Adipocyte (in vitro differentiated cells): ENCODE results near the gene MYO16.

ENCODE experiments used
- DNase-seq: peaks from one replicate; pipeline ENCODE4 v3.0.0-alpha.2; 2015; ENCODE audit warnings: low read depth
- H3K27me3 ChIP-seq: replicated peaks from 2 replicates; pipeline ENCODE4 v1.7.0; 2013; ENCODE audit warnings: mild to moderate bottlenecking, low read length, moderate library complexity; ENCODE audit not compliant: control insufficient read depth, insufficient read depth
- H3K36me3 ChIP-seq: 2 replicates; pipeline ENCODE4 v1.7.0; 2013; ENCODE audit warnings: low read length, mild to moderate bottlenecking, moderate library complexity; ENCODE audit not compliant: control insufficient read depth, insufficient read depth, severe bottlenecking
- H3K4me1 ChIP-seq: 2 replicates; pipeline ENCODE4 v1.7.0; 2013; ENCODE audit warnings: mild to moderate bottlenecking, low read length, moderate library complexity; ENCODE audit not compliant: control insufficient read depth, insufficient read depth
- H3K4me3 ChIP-seq: 2 replicates; pipeline ENCODE4 v1.7.0; 2013; ENCODE audit warnings: mild to moderate bottlenecking, low read length, moderate library complexity
- H3K9ac ChIP-seq: 2 replicates; pipeline ENCODE4 v1.7.0; 2013; ENCODE audit warnings: mild to moderate bottlenecking, low read length, moderate library complexity
- H3K9me3 ChIP-seq: 2 replicates; pipeline ENCODE4 v1.7.0; 2013; ENCODE audit warnings: mild to moderate bottlenecking, low read length, moderate library complexity; ENCODE audit not compliant: control insufficient read depth

MYO16 gene

DNA sequence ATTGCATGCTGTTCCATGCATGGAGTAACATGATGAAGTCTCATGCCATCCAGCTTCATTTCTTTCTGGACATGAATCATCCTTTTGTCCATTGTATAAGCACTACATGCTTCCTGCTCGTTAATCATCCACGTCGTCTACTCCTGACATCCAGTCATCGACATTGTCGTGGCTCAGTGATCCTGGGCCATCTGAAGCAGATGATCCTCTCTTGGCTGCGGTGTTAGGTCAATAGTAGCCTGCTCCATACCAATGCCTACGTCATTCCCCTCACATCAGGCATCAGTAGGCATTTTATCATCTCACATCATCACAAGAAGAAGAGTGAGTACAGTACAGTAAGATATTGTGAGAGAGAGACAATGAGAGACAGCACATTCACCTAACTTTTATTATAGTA is 7.9 kb upstream of the MYO16 start:
- H3K36me3 ChIP-seq: no peaks in the 10 kb centered on the region
- no peak for DNase-seq
- H3K27me3 ChIP-seq: no peaks in the 10 kb centered on the region
- no peaks in the 10 kb centered on the region for H3K4me1 ChIP-seq
- peaks cover 5% of the 10 kb centered on the region for H3K9me3 ChIP-seq
- H3K9ac ChIP-seq: no peak overlapping the region
- H3K4me3 ChIP-seq: no peak overlapping the region

DNA sequence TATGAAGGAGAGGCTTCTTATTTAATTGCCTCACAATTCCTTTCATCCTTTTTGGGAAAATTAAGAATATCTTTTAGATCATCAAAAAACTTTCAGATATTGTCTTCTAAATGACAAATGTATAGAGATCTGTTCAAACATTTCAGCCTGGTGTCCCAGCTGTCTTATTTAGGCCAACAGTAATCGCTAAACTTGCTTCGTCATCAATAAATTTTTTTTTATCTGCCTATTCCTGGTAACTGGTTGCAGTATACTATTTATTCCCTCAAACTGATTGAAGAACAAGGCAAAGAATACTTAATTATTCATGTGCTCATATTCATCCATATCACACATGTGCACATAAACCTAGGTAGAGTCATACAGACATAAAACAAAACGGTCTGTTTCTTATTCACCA is 5.3 kb upstream of the MYO16 start:
- no peaks in the 10 kb centered on the region for H3K36me3 ChIP-seq
- no peak for DNase-seq
- H3K9me3 ChIP-seq: peaks cover 5% of the 10 kb centered on the region
- H3K27me3 ChIP-seq: peaks cover 1% of the 10 kb centered on the region
- H3K4me1 ChIP-seq: no peaks in the 10 kb centered on the region
- no peak overlapping the region for H3K4me3 ChIP-seq
- H3K9ac ChIP-seq: no peak overlapping the region

DNA sequence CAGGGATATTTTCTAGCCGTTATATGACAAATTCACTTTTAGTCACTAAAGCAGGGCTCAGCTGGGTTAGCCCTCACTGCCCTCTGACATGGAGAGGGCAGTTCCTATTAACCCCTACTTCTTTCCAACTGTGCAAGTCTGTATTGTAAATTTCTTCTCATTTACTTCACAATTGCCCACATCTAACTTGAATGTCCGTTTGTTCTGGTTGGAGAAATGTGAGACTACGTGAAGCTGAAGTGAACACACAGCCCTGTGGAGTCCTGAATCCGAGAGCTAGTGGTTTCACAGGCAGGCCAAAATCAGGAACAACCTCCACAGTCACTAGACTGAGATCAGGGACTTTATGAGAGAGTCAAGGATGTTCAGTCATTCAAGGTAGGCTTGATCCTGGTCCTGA is 4.4 kb upstream of the MYO16 start:
- peaks cover 4% of the 10 kb centered on the region for H3K27me3 ChIP-seq
- H3K4me1 ChIP-seq: no peaks in the 10 kb centered on the region
- H3K9ac ChIP-seq: no peak overlapping the region
- H3K36me3 ChIP-seq: no peaks in the 10 kb centered on the region
- H3K9me3 ChIP-seq: peaks cover 5% of the 10 kb centered on the region
- no peak for DNase-seq
- H3K4me3 ChIP-seq: no peak overlapping the region

DNA sequence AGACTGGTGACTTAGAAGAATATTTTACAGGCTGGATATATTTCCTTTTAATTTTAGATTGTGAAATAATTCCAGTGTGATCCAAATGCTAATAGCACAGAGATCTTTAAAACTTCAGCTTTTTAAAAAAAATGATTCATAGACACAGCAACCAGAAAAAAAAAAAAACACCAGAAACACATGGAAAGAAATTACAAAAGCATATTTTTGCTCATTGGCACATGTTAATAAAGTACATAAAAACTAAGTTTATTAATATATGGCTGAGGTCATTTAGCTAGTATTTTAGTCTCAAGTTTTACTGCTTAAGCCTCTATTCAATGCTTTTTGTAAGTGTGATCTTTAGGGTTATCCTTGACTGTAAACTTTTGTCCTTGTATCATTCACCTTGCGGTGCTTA is 577 bp downstream of the MYO16 start:
- no peak for DNase-seq
- peaks cover 3% of the 10 kb centered on the region for H3K9me3 ChIP-seq
- peaks cover 4% of the 10 kb centered on the region for H3K27me3 ChIP-seq
- H3K4me1 ChIP-seq: no peaks in the 10 kb centered on the region
- no peak overlapping the region for H3K4me3 ChIP-seq
- H3K36me3 ChIP-seq: no peaks in the 10 kb centered on the region
- H3K9ac ChIP-seq: no peak overlapping the region

DNA sequence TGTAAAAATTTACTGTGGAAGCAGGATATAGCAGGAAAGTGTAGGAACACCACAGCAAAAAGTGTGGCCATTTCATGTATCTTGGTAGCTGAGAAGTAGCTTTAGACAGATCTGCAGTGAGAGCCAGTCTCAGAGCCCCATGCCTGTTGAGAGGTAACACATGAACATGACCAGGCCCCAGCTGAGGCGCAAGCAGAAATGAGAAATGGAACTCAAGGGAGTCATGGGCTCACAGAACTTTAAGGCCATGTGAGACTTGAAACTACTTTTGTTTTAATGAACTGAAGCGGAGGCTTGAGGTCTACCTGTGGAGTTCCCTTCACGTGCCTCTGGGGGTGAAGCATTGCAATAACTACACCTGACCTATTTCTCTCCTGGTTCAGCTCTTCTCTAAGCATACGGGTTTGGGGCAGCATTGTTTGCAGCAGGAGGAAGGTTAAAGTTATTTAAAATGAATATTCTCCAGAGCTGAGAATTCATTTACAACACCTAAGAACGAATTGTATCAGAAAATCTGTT is 3.3 kb downstream of the MYO16 start:
- DNase-seq: no peak
- Histone ChIP-seq H3K27me3 (peaks cover 4% of the 10 kb centered on the region), H3K9me3 (no peaks in the 10 kb centered on the region), H3K4me3 (no peak overlapping the region), H3K9ac (no peak overlapping the region), H3K36me3 (no peaks in the 10 kb centered on the region), H3K4me1 (no peaks in the 10 kb centered on the region)

DNA sequence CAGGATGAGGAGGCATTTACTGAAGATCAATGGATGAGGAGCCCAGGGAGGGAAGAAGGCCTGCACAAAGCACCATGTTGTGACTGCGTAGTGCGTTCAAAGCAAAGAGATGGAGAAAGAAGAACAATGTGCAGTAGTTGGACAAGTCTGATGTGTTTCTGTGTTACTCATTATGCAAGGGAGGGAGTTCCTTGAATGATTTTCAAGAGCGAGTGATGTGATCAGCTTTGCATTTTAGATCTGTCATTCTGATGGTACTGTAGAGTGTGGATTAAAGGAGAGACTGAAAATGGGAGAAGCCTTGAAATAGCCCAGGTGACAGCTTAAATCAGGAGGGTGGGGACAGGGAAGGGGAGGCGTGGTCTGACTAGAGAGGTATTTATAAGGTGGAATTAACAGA is 9.5 kb downstream of the MYO16 start:
- H3K27me3 ChIP-seq: no peaks in the 10 kb centered on the region
- H3K4me1 ChIP-seq: no peaks in the 10 kb centered on the region
- H3K36me3 ChIP-seq: no peaks in the 10 kb centered on the region
- H3K4me3 ChIP-seq: no peak overlapping the region
- no peak for DNase-seq
- no peaks in the 10 kb centered on the region for H3K9me3 ChIP-seq
- H3K9ac ChIP-seq: no peak overlapping the region

DNA sequence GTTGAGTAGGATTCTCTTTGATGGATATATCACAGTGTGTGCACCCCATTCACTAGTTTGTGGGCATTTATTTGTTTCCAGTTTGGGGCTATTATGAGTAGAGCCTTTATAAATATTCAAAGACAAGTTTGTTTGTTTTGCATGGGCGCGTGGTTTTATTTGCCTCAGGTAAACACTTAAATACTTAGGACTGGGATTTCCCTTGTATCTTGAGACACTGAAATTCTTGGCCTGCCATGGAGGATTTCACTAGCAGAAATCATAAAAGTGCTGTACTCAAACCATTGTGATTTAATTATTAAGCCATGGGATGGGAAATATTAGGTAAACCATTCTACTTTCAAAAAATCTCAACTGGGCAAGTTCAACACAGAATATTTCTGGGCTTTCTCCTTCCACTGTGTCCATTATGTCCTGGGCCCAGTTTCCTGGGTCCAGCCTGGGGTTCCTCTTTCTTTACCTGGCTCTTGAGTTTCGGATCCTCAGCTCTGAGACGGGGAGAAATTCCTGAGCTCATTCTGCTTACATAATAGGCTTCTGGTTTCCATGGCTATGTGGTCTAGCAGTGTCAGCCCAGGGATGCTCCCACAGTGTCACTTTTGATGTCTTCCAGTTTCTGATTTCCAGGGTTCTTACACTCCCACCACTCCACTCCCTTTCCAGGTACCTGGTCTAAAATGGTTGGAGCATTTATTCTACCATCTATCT is 14.4 kb downstream of the MYO16 start:
- no peaks in the 10 kb centered on the region for H3K36me3 ChIP-seq

DNA sequence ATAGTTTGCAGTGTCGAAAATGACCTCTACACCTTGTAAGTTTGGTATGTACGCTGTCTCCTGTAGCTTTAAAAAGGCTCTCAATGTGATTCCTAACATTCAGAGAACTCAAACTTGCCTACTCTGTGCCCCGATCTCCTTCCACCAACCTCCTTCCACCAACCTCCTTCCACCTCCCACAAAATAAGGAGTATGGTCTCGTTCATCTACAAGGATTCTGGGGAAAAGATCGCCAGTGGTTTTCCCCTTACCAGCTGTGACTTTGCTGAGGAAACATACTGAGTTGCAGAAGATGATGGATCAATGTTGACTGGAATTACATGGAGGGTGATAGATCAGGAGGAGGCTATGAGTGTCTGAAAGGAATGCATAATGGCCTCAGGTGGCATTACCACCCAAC is 16.0 kb downstream of the MYO16 start:
- H3K9me3 ChIP-seq: peaks cover 20% of the 10 kb centered on the region
- no peak overlapping the region for H3K9ac ChIP-seq
- H3K27me3 ChIP-seq: no peaks in the 10 kb centered on the region
- no peaks in the 10 kb centered on the region for H3K36me3 ChIP-seq
- DNase-seq: no peak
- H3K4me3 ChIP-seq: no peak overlapping the region
- no peaks in the 10 kb centered on the region for H3K4me1 ChIP-seq

More for the DNA sequence above, 14.4 kb downstream of the MYO16 start:
- H3K9ac ChIP-seq: no peak overlapping the region
- no peak overlapping the region for H3K4me3 ChIP-seq
- DNase-seq: no peak
- no peaks in the 10 kb centered on the region for H3K27me3 ChIP-seq
- no peaks in the 10 kb centered on the region for H3K4me1 ChIP-seq
- H3K9me3 ChIP-seq: peaks cover 20% of the 10 kb centered on the region

DNA sequence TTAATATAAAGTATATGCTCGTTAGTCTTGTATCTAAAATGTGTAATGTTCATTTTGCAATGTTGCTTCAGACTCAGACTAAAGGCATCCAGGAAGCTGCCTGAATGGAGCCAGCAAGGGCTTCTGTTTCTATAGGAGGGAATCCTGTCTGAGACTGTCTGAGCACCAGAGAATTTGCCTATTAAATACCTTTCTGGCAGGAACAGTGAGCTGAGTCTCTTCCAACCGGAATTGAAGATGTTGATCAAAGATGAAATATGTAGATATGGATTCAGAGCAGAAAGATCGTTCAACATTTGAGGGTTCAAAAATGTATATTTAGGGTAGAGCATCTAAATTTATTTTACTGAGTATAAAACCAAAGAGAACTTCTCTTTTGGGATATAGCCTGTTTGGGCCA is 20.9 kb downstream of the MYO16 start:
- DNase-seq: no peak
- H3K4me1 ChIP-seq: no peaks in the 10 kb centered on the region
- H3K27me3 ChIP-seq: no peaks in the 10 kb centered on the region

DNA sequence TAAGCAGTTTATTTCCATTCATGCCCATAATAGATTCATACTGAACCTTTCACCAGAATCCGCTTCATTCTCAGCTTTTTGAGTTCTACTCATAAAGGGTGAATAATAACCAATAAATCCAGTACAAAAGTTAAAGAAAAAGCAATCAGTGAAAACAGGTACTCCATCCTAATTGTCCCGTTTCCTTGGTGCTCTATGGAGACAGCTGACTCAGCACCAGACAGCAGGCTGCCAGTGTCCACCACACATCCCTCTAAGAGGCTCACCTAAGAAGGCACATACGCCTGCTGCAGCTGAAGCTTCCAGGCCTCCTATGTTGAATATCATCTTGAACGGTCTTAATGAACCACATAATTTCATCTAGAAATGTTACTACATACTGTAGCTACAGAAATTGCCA is 27.3 kb downstream of the MYO16 start:
- no peak for DNase-seq
- Histone ChIP-seq H3K4me1 (no peaks in the 10 kb centered on the region), H3K4me3 (no peak overlapping the region), H3K9ac (no peak overlapping the region), H3K9me3 (no peaks in the 10 kb centered on the region), H3K36me3 (no peaks in the 10 kb centered on the region), H3K27me3 (no peaks in the 10 kb centered on the region)

More for the DNA sequence above, 20.9 kb downstream of the MYO16 start:
- Histone ChIP-seq H3K36me3 (no peaks in the 10 kb centered on the region), H3K9ac (no peak overlapping the region), H3K4me3 (no peak overlapping the region), H3K9me3 (peaks cover 11% of the 10 kb centered on the region)

DNA sequence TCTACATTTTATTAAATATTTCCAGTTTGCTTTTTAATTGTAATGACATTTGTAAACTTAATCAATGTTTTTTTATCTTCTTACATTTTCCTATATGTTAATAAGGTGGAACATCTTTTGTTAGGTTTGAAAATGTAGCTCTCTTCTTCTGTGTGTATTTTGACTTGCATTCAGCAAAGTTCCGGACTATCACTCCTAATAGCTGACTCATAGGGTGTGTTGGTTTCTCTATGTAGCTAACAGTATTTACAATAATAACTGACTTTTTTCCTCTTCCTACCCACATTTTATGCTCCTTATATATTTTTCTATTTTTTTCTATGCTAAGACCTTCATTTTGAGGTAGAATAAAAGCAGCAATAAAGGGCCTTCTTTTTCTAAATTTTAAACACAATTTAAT is 28.1 kb downstream of the MYO16 start:
- H3K27me3 ChIP-seq: no peaks in the 10 kb centered on the region
- H3K4me3 ChIP-seq: no peak overlapping the region
- H3K4me1 ChIP-seq: no peaks in the 10 kb centered on the region
- H3K9me3 ChIP-seq: no peaks in the 10 kb centered on the region
- H3K36me3 ChIP-seq: no peaks in the 10 kb centered on the region
- no peak overlapping the region for H3K9ac ChIP-seq
- DNase-seq: no peak

DNA sequence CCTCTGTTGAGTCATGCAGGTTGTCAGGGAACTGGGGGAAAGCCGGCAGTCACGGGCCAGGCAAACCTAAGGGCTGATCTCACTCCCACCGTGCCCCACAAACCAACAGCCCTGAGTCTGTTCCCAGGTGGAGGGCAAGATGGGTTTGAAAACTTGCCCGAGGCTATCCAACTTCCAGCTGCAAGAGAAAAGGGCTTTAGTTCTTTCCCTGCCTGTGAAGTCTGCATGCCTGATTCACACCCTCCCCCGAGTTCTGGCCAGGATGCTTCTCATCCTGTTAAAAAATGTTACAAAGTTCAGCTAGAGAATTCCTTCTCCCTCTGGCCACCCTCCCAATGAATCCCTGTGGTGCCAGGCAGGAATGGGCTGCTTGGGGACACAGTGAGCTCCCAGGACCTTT is 33.1 kb downstream of the MYO16 start:
- DNase-seq: no peak
- Histone ChIP-seq H3K9ac (no peak overlapping the region), H3K4me1 (no peaks in the 10 kb centered on the region), H3K27me3 (no peaks in the 10 kb centered on the region), H3K4me3 (no peak overlapping the region), H3K36me3 (no peaks in the 10 kb centered on the region), H3K9me3 (peaks cover 5% of the 10 kb centered on the region)
